IPS-18c (cell line): ENCODE data around the gene CARMIL3.

Experiments used
- H3K4me3 ChIP-seq: 2 replicates; pipeline ENCODE4 v1.7.0; 2013; ENCODE audit warnings: low read depth, mild to moderate bottlenecking, low read length, moderate library complexity; ENCODE audit not compliant: insufficient read depth
- H3K9me3 ChIP-seq: one replicate; pipeline ENCODE4 v1.6.1; 2013; ENCODE audit warnings: mild to moderate bottlenecking, low read length, moderate library complexity; ENCODE audit not compliant: control insufficient read depth, insufficient read depth

The CARMIL3 gene

DNA sequence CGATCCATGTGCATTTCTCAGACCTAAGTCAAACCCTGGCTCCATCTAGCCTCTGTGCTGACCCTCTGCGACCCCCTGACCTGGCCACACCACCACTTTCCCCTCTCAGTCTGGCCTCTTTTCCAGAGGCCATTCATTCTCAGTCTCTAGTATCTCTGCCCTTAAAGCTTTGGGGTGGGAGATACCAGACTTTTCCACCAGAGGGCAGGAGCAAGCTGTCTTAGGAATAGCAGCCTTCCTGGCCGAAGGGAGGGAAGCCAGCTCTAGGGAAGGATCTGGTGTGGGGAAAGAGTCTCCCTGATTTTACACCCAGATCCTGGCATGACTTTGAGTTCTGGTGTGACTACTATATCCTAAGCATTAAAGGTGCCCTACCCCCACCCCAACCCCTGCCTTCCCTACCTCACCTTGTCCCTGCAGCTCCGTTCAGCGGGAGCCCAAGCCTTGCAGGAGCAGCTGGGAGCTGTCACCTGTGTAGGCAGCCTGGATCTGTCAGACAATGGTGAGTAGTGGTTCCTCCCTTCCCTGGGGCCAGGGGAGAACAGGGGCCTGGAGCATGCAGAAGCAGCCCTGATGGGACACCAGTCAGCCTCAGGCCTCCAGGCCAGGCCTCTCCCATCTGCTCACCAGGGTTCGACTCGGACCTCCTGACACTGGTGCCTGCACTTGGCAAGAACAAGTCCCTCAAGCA is 6.6 kb downstream of the CARMIL3 start:
- H3K9me3 ChIP-seq, result no peaks in the 10 kb centered on the region
- no peak overlapping the region for H3K4me3 ChIP-seq

DNA sequence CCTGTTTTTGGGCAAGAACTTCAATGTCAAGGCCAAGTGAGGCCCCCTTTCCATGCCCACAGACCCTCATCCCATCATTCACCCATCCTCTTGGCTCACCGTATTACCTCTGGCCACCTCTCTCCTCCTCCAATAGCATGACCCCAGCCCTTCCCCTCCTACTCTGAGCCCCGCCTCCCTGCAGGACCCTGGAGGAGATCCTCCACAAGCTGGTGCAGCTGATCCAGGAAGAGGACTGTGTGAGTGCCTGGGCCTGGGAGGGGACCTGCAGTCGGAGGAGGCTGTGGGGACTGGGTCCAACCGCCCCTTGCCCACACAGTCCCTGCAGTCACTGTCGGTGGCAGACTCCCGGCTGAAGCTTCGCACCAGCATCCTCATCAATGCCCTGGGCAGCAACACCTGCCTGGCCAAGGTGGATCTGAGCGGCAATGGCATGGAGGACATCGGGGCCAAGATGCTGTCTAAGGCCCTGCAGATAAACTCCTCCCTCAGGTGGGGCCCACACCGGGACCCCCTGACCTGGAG is 7.2 kb downstream of the CARMIL3 start:
- Histone ChIP-seq H3K9me3 (no peaks in the 10 kb centered on the region), H3K4me3 (no peak overlapping the region)

DNA sequence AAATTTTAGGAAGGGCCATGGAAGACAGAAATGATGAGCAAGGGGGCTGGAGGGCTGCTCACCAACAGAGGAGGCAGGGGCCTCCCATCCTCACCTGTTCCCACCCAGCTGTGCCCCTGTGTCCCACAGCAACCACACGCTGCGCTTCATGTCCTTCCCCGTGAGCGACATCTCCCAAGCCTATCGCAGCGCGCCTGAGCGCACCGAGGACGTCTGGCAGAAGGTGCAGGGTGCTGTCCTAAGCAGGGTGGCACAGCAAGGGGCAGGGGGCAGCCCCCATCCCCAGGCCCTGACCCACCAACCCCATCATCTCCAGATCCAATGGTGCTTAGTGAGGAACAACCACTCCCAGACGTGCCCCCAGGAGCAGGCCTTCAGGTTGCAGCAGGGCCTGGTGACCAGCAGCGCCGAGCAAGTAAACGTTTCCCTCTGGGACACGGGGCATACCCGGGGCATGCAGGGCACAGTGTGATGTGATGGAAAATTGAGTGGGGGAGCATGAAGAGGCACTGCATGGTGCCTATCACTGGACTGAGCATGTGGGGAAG is 8.1 kb downstream of the CARMIL3 start:
- no peak overlapping the region for H3K4me3 ChIP-seq

DNA sequence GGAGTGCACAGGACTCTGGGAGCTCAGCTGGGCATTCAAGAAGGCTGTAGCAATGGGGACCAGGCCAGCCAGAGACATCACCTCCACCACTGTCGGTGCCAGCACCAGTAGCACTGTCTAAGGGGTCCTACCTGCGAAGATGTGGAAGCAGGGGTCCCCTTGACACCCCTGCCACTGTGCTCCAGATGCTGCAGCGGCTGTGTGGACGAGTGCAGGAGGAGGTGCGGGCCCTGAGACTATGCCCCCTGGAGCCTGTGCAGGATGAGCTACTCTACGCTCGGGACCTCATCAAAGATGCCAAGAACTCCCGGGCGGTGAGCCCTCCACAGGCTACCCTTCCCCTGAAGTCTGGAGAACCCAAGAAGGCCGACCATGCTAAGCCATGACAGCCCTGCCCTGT is 8.6 kb downstream of the CARMIL3 start:
- Histone ChIP-seq H3K4me3 (no peak overlapping the region), H3K9me3 (no peaks in the 10 kb centered on the region)

More for the DNA sequence above, 8.1 kb downstream of the CARMIL3 start:
- no peaks in the 10 kb centered on the region for H3K9me3 ChIP-seq

DNA sequence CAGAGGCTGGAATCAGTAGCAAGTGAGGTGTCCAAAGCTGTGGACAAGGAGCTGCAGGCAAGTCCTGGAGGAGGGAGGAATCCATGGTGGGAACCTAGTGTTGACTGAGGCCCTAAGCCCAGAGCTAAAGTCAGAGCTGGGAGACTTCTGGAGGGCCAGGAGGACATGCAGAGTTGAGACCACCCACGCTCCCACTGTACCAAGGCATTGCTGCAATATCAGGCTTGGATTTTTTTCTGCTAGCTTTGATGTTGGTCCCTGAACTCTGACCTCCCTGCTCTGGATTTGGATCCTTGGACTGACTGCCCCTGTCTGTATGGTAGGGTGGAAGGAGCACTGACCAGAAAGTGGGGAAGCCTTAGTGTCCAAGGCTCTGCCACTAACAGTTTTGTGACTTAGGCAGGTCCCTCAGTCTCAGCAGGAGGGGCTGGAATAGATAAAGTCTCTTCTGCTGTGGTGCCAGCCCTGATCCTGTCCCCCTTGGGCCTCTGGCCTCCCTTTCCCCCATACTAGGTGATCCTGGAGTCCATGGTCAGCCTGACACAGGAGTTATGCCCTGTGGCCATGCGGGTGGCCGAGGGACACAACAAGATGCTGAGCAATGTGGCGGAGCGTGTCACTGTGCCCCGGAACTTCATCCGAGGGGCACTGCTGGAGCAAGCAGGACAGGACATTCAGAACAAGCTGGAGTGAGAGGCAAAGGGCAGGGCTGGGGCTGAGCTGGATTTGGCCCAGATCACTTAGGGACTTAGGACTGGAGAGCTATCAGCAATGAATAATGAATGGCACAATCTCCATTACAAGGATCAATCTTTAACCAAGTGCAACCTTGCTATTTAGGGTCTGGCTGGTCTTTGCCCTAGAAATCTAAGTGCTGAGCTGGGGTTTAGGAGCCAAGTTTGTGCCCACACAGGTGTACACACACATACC is 9.4 kb downstream of the CARMIL3 start:
- no peak overlapping the region for H3K4me3 ChIP-seq
- no peaks in the 10 kb centered on the region for H3K9me3 ChIP-seq

DNA sequence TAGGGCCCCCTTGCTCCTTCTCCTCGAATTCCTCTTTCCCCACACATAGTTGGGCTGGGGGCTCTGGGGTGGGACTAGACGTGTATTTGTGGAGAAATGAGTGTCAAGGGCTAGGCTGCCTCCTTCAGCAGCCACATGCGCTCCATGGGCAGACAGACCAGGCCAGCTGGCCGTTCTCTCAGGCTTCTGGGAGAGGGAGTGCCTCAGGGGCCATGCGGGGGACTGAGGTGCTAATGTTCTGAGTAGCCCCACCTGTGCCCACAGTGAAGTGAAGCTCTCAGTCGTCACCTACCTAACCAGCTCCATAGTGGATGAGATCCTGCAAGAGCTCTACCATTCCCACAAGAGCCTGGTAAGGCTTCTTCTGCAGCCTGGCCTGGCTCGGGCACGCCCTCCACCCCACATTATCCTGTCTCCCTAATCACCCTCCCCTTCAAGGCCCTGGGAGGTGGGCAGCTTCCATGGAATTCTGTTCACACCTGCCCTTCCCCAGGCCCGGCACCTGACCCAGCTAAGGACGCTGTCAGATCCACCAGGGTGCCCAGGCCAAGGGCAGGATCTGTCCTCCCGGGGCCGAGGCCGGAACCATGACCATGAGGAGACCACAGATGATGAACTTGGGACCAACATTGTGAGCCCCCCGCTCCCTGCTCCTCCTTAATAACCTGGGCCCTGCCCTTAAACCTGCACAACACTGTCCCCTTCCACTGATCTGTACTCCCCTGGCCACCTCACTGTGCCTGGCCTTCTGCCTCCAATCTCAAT is 10.6 kb downstream of the CARMIL3 start:
- Histone ChIP-seq H3K9me3 (no peaks in the 10 kb centered on the region), H3K4me3 (no peak overlapping the region)

DNA sequence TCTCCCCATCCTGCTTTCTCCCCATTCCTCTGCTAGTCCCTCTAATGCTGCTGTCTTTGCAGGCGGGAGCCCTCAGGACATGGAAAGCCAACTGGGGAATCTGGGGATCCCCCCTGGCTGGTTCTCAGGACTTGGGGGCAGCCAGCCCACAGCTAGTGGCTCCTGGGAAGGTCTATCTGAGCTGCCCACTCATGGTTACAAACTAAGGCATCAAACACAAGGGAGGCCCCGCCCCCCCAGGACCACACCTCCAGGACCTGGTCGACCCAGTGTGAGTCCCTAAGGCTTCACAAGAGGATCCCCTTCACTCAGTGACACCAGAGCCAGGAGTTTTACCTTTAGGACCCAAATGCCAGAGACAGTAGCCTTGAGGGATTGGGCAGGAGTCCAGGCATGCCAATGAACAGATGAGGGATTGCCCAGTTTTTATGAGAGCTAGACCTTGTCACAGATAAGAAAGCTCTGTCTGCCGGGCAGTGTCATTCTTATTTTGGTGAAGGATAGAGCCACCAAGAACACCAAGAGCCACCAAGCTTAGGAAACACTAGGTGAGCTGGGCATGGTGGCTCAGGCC is 11.5 kb downstream of the CARMIL3 start:
- Histone ChIP-seq H3K9me3 (no peaks in the 10 kb centered on the region), H3K4me3 (no peak overlapping the region)

DNA sequence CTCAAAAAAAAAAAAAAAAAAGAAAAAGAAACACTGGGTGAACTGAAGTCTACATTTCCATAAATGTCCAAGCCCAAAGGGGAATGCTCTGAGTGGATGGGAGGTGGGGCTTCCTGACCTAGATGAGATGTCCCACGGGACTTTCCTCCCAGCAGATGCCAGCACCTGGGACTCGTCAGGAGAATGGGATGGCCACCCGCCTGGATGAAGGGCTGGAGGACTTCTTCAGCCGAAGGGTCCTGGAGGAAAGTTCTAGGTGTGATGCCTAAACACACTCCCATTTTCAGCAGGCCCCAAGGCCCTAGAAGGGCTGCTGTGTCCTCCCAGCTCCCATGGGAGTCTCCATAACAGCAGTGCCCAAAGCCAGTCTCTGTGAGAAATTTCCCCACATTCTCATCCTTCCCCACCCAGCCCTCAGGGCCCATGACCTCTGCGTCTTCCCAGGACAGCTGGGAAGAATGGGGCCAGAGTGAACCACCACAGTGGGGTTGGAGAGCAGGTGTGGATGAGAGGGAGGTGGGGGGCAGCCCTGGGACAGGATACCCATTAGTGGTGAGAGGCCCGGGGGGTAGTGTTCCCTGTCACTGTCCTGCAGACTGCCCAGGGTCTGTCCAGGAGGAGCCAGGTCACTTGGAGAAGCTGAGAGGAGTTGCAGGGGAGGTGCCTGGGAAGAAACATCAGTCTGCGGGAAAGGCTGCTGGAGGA is 12.4 kb downstream of the CARMIL3 start:
- no peak overlapping the region for H3K4me3 ChIP-seq
- H3K9me3 ChIP-seq, result no peaks in the 10 kb centered on the region

DNA sequence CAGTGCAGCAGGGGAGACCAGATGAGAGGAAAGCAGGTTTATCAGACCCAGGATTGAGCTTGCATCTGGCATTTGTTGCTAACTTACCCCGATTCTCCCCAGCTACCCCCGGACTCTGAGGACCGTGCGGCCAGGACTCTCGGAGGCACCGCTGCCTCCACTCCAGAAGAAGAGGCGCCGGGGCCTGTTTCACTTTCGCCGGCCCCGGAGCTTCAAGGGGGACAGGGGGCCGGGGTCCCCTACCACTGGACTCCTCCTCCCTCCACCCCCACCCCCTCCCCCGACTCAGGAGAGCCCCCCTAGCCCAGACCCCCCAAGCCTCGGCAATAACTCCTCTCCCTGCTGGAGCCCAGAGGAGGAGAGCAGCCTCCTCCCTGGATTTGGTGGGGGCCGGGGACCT is 13.0 kb downstream of the CARMIL3 start:
- no peak overlapping the region for H3K4me3 ChIP-seq
- no peaks in the 10 kb centered on the region for H3K9me3 ChIP-seq

DNA sequence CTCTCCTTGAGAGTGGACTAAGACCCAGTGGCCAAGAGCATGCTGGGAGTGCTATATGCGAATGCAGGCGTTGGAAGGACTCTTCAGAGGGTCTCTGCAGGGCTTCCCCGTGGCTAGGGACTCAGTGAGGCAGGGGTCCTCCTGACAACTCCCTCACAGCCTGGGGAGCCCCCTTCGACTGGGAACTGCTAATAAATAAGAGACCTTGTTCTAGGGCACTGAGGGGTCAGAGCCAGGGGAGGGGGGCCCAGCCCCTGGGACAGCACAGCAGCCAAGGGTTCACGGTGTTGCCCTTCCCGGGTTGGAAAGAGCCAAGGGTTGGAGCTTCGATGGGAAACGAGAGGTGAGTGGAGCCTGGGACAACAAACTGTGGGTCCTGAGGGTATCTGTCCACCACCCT is 13.6 kb downstream of the CARMIL3 start:
- Histone ChIP-seq H3K4me3 (no peak overlapping the region), H3K9me3 (no peaks in the 10 kb centered on the region)

DNA sequence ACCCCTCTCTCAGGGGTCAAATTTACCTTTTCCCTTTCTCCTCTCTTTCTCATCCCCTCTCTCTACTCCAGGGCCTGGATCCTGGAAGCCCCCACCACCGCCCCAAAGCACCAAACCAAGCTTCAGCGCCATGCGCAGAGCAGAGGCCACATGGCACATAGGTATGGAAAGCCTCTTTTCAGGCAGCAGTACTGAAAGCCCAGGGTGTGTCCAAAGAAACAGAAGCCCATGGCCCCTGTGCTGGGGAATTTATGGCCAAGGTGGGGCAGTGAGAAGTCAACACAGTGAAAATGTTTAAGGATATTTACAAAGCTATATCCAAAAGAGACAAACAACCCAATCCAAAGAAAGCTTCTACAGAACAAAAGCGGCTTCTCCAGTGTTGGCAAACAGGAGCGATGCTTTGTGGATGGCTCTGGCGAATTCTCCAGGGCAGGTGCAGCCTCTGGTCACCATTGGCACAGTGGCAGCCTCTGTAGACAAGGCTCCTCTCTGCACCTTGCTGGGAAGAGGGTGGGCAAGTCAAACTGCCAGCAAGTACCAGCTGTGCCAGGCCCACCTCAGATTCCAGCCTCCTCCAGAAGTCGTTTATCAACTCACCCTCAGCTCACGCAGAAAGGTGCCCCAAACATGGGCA is 14.8 kb downstream of the CARMIL3 start:
- H3K4me3 ChIP-seq, result no peak overlapping the region

DNA sequence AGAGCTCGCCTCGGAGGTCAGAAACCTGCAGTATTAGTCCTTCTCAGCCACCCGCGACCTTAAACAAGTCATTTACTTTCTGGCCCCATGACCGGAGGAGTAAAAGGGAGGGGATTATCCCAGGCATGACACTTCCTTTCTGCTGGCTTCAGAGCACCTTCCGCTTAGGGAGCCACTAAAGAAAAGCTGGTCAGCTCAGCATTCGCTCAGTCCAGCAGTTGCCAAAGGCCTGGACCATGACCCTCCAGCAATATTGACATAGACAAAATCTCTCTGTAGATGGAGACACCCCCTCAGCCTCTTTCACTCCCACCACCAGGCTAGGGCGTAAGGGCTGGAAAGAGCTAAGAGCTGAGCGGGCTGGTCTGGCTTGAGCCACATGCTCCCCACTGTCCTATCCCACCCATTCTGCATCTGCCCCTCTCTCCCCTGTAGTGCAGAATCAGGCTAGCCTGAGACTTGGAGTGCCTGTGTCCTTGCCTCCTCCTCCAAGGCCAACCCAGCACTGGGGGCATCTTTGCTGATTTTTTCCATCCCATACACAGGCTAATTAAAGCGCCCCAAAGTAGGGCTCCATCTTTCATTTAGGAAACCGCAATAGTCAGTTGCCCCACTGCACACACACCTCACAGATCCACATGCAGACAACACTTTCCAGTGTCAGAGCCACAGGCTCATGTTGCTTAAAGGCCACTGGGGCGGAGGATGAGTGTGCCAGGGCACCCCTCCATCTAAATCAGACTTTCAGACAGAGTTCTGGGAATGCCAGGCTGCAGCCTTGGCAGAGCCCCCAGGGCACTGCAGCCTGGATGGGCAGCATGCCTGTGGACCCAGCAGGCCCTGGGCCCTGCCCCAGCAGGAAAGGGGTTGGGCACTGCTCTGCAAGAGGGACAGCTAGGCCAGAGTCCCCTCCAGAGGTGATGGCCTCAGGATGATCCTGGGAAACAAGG is 15.6 kb downstream of the CARMIL3 start:
- no peak overlapping the region for H3K4me3 ChIP-seq
- H3K9me3 ChIP-seq, result no peaks in the 10 kb centered on the region

More for the DNA sequence above, 14.8 kb downstream of the CARMIL3 start:
- no peaks in the 10 kb centered on the region for H3K9me3 ChIP-seq

DNA sequence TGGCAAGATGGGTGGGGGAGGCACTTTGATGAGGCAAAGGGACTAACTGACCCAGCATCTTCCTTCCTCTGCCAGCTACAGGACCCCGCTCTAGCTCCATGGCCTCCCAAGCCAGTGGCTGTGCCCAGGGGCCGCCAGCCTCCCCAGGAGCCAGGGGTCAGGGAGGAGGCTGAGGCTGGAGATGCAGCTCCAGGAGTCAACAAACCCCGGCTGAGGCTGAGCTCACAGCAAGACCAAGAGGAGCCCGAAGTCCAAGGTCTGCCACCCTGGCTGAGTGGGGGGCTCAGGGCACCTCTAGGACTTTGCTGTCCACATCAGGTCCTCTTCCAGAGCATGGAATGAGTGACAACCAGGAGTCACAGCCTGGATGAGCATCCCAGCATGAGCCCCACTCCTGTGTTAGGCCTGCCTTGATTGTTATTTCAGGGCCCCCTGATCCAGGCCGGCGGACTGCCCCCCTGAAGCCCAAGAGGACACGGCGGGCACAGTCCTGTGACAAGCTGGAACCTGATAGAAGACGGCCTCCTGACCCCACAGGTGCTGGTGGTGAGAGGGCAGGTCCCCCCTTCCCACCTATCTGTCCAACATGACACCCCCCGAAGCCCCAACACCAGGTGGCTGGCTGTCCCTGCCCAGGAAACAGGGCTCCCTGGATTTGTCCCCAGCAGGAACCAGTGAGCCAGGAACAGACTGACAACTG is 17.1 kb downstream of the CARMIL3 start:
- Histone ChIP-seq H3K4me3 (no peak overlapping the region), H3K9me3 (no peaks in the 10 kb centered on the region)

DNA sequence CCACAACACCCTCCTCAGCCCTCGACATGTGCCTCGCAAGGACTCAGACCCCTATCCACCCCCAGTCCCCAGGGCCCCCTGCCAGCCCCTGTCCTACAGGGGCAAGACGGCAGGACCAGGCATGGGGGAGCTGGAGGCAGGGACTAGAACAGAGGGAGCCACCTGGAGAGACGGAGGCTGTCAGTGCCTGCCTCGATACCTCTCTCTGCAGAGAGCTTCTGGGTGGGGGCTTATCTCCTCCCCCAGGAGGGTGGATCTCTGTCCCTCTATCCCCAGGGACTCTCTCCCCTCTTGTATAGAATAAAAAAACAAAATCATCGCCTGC is 17.6 kb downstream of the CARMIL3 start:
- Histone ChIP-seq H3K4me3 (no peak overlapping the region), H3K9me3 (no peaks in the 10 kb centered on the region)
